ENCODE results near the gene CEBPZ.

Gene CEBPZ

GRCh38 chr2:37154785-37155184 is 76.6 kb downstream of the CEBPZ start:
- no peaks in the 10 kb centered on the region for H3K4me1 ChIP-seq (ENCODE audit: control insufficient read depth, low read depth, low read length)
- no peak overlapping the region for H3K4me3 ChIP-seq (ENCODE audit: low read length)
- DNase-seq, result no peak
- H3K23ac ChIP-seq (ENCODE audit: low read length), result no peak overlapping the region
- WGBS (ENCODE audit: extremely low coverage, insufficient coverage, low lambda C conversion rate), result no CpG with 5 or more reads among the region's 4 CpGs
- no peak overlapping the region for H3K27ac ChIP-seq (ENCODE audit: low read depth, low read length)
- no peak overlapping the region for H2BK15ac ChIP-seq (replicated peaks; ENCODE audit: low read depth)
- no peak overlapping the region for H2BK120ac ChIP-seq (ENCODE audit: low read depth, low read length)
- no peak overlapping the region for H3K18ac ChIP-seq (ENCODE audit: low read length)
- H3K79me1 ChIP-seq (ENCODE audit: low read length), result peaks cover 5% of the 10 kb centered on the region
- no peak overlapping the region for H4K8ac ChIP-seq (ENCODE audit: low read depth, low read length)
- H2AK5ac ChIP-seq (ENCODE audit: low read length), result no peak overlapping the region
- no peak overlapping the region for H3K56ac ChIP-seq (ENCODE audit: low read length)
- H3K9ac ChIP-seq (ENCODE audit: low read length), result no peak overlapping the region
- H3K4me2 ChIP-seq (ENCODE audit: low read length), result no peak overlapping the region
- H3K36me3 ChIP-seq (ENCODE audit: control insufficient read depth, insufficient read depth, low read length), result no peaks in the 10 kb centered on the region
- no peak overlapping the region for H4K5ac ChIP-seq (ENCODE audit: low read length)
- H3K27me3 ChIP-seq (ENCODE audit: insufficient read depth, low read length, poor library complexity), result no peaks in the 10 kb centered on the region
- no peak overlapping the region for H2BK5ac ChIP-seq (ENCODE audit: low read length)
- H3K79me2 ChIP-seq (ENCODE audit: control insufficient read depth, insufficient read depth, low read length), result peaks cover 2% of the 10 kb centered on the region
- H3K4ac ChIP-seq (ENCODE audit: low read depth, low read length), result no peak overlapping the region

DNA sequence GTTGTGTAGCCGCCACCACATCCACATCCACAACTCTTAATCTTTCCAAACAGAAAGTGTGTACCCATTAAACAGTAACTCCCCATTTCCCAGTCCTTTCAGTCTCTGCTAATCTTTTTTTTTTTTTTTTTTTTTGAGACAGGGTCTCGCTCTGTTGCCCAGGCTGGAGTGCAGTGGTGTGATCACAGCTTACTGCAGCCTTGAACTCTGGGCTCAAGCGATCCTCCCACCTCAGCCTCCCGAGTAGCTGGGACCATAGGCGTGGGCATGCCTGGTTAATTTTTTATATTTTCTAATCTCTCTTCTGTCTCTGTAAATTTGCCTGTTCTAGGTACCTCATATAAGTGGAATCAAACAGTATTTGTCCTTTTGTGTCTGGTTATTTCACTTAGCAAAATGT is 78.2 kb downstream of the CEBPZ start:
- H3K18ac ChIP-seq (ENCODE audit: low read length), result no peak overlapping the region
- no peak overlapping the region for H3K4ac ChIP-seq (ENCODE audit: low read depth, low read length)
- no peaks in the 10 kb centered on the region for H3K27me3 ChIP-seq (ENCODE audit: insufficient read depth, low read length, poor library complexity)
- no peak overlapping the region for H3K4me3 ChIP-seq (ENCODE audit: low read length)
- no peak for DNase-seq
- no peak overlapping the region for H4K5ac ChIP-seq (ENCODE audit: low read length)
- WGBS (ENCODE audit: extremely low coverage, insufficient coverage, low lambda C conversion rate), result no CpG with 5 or more reads among the region's 5 CpGs
- H3K27ac ChIP-seq (ENCODE audit: low read depth, low read length), result no peak overlapping the region
- no peaks in the 10 kb centered on the region for H3K36me3 ChIP-seq (ENCODE audit: control insufficient read depth, insufficient read depth, low read length)
- no peak overlapping the region for H3K56ac ChIP-seq (ENCODE audit: low read length)
- H3K9ac ChIP-seq (ENCODE audit: low read length), result no peak overlapping the region
- H2BK120ac ChIP-seq (ENCODE audit: low read depth, low read length), result no peak overlapping the region
- H3K4me2 ChIP-seq (ENCODE audit: low read length), result no peak overlapping the region
- peaks cover 2% of the 10 kb centered on the region for H3K79me2 ChIP-seq (ENCODE audit: control insufficient read depth, insufficient read depth, low read length)
- no peak overlapping the region for H2BK5ac ChIP-seq (ENCODE audit: low read length)
- no peaks in the 10 kb centered on the region for H3K4me1 ChIP-seq (ENCODE audit: control insufficient read depth, low read depth, low read length)
- H4K8ac ChIP-seq (ENCODE audit: low read depth, low read length), result no peak overlapping the region
- H2AK5ac ChIP-seq (ENCODE audit: low read length), result no peak overlapping the region
- H3K79me1 ChIP-seq (ENCODE audit: low read length), result peaks cover 5% of the 10 kb centered on the region
- no peak overlapping the region for H3K23ac ChIP-seq (ENCODE audit: low read length)
- no peak overlapping the region for H2BK15ac ChIP-seq (replicated peaks; ENCODE audit: low read depth)

All from mesendoderm (in vitro differentiated cells).